Loucy (cell line): ENCODE measurements around the gene CYP4F2.
"Not testable (repeated sequence)": the region's sequence is repeated elsewhere in the genome, so short reads cannot be mapped to it uniquely, and the experiment has no call there.

Source experiments
- H2AFZ ChIP-seq: fragments of 200-600 bp; sonication (generic); 2 replicates; pipeline ENCODE4 v1.6.0; 2016; ENCODE audit warnings: antibody characterized with exemption, mild to moderate bottlenecking, low read length, moderate library complexity
- H3F3A ChIP-seq: fragments of 200-600 bp; 2 replicates; pipeline ENCODE4 v1.6.0; 2016; ENCODE audit warnings: antibody characterized with exemption, low read depth, mild to moderate bottlenecking
- H3K27me3 ChIP-seq: fragments of 200-600 bp; sonication (generic); 2 replicates; pipeline ENCODE4 v1.6.1; 2014; ENCODE audit warnings: low read length, mild to moderate bottlenecking; ENCODE audit not compliant: insufficient read depth, poor library complexity, severe bottlenecking
- H3K36me3 ChIP-seq: fragments of 200-600 bp; sonication (generic); 2 replicates; pipeline ENCODE4 v1.6.1; 2016; ENCODE audit warnings: low read length; ENCODE audit not compliant: insufficient read depth
- H3K4me1 ChIP-seq: fragments of 200-600 bp; sonication (generic); 2 replicates; pipeline ENCODE4 v1.5.1; 2014; ENCODE audit warnings: low read length, mild to moderate bottlenecking; ENCODE audit not compliant: insufficient read depth, poor library complexity, severe bottlenecking
- H3K4me2 ChIP-seq: fragments of 200-600 bp; sonication (generic); 2 replicates; pipeline ENCODE4 v1.6.0; 2014; ENCODE audit warnings: antibody characterized with exemption, low read length, low read depth, mild to moderate bottlenecking; ENCODE audit not compliant: poor library complexity, severe bottlenecking
- H3K4me3 ChIP-seq: fragments of 200-600 bp; sonication (generic); 2 replicates; pipeline ENCODE4 v1.5.1; 2014; ENCODE audit warnings: low read length, mild to moderate bottlenecking, mixed read lengths; ENCODE audit not compliant: poor library complexity, severe bottlenecking
- H3K79me2 ChIP-seq: fragments of 200-600 bp; sonication (generic); 2 replicates; pipeline ENCODE4 v1.6.1; 2014; ENCODE audit warnings: low read length; ENCODE audit not compliant: insufficient read depth
- H3K9ac ChIP-seq: fragments of 200-600 bp; sonication (generic); 2 replicates; pipeline ENCODE4 v1.6.0; 2014; ENCODE audit warnings: mild to moderate bottlenecking, low read depth, low read length, moderate library complexity; ENCODE audit not compliant: poor library complexity, severe bottlenecking
- H3K9me2 ChIP-seq: fragments of 200-600 bp; sonication (generic); replicated peaks from 2 replicates; pipeline ENCODE4 v1.6.1; 2016; ENCODE audit warnings: low read depth, low read length, mixed read lengths
- H3K9me3 ChIP-seq: fragments of 200-600 bp; sonication (generic); 2 replicates; pipeline ENCODE4 v1.6.1; 2014; ENCODE audit warnings: mild to moderate bottlenecking, antibody characterized with exemption, low read length, low read depth; ENCODE audit not compliant: insufficient read depth
- H4K20me1 ChIP-seq: fragments of 200-600 bp; sonication (generic); 2 replicates; pipeline ENCODE4 v1.6.0; 2014; ENCODE audit warnings: antibody characterized with exemption, low read length, mild to moderate bottlenecking; ENCODE audit not compliant: insufficient read depth, poor library complexity, severe bottlenecking
- CTCF ChIP-seq: fragments of 200-600 bp; sonication (generic); conservative IDR thresholded peaks from 2 replicates; pipeline ENCODE4 v1.5.1; 2014; ENCODE audit warnings: mild to moderate bottlenecking, antibody characterized with exemption, low read length
- EZH2phosphoT487 ChIP-seq: fragments of 200-600 bp; IDR thresholded peaks from 2 replicates; pipeline ENCODE4 v1.6.1; 2018; ENCODE audit warnings: antibody characterized with exemption, mild to moderate bottlenecking, moderate library complexity, borderline replicate concordance

Gene CYP4F2

DNA sequence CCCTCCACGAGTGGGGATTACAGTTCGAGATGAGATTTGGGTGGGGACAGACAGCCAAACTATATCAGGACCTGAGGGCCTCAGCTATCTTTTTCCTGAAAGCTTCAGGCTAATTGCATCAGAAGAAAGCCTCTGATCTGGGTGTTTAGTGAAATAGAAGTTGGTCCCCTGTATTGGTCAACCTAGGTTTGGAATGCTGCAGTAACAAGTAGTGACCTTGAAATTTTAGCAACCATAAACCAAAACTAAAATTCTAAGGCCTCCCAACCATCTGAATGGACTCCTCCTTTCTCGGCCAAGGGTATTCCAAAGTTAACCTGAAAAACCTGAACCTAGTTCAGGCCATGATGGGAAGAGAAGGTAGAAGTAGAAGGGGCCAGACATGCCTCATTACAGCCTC is 47.5 kb downstream of the CYP4F2 start:
- Histone ChIP-seq H3F3A (no peaks in the 10 kb centered on the region), H3K9me3 (peaks cover 11% of the 10 kb centered on the region; the same call in 1 of the 2 replicates), H3K4me1 (peaks cover 6% of the 10 kb centered on the region), H3K4me2 (no peak overlapping the region), H3K4me3 (no peak overlapping the region), H4K20me1 (no peaks in the 10 kb centered on the region), H3K27me3 (no peaks in the 10 kb centered on the region), H3K36me3 (no peaks in the 10 kb centered on the region), H3K79me2 (peaks cover 5% of the 10 kb centered on the region; the same call in 1 of the 2 replicates), H3K9ac (no peak overlapping the region), H3K9me2 (no peaks in the 10 kb centered on the region), H2AFZ (no peak overlapping the region)
- TF ChIP-seq CTCF, result no peak
- no peak for TF ChIP-seq EZH2phosphoT487

GRCh38 chr19:15846923-15847322 is 51.0 kb downstream of the CYP4F2 start:
- Histone ChIP-seq H3K9ac (no peak overlapping the region), H3K4me1 (peaks cover 39% of the 10 kb centered on the region), H3K4me3 (no peak overlapping the region), H3K27me3 (no peaks in the 10 kb centered on the region), H3K4me2 (no peak overlapping the region), H3K36me3 (no peaks in the 10 kb centered on the region), H3K79me2 (peaks cover 5% of the 10 kb centered on the region; the same call in 1 of the 2 replicates), H2AFZ (no peak overlapping the region), H3K9me3 (peaks cover 11% of the 10 kb centered on the region; the same call in 1 of the 2 replicates), H4K20me1 (no peaks in the 10 kb centered on the region), H3F3A (0 out of 2 replicates have a peak, but pooled peaks cover 12% of the 10 kb centered on the region), H3K9me2 (no peaks in the 10 kb centered on the region)
- no peak for TF ChIP-seq CTCF
- no peak for TF ChIP-seq EZH2phosphoT487

DNA sequence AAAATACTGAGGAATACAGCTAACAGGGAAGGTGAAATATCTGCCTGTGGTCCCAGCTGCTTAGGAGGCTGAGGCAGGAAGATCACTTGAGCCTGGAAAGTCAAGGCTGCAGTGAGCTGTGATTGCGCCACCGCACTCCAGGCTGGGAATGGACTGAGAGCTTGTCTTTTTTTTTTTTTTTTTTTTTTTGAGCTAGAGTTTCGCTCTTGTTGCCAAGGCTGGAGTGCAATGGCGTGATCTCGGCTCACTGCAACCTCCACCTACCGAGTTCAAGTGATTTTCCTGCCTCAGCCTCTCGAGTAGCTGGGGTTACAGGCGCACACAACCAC is 54.0 kb downstream of the CYP4F2 start:
- H3K79me2 ChIP-seq, H2AFZ ChIP-seq, H3K4me3 ChIP-seq, H3K36me3 ChIP-seq, H4K20me1 ChIP-seq, H3K9me3 ChIP-seq, H3K9me2 ChIP-seq, H3K27me3 ChIP-seq: not testable (repeated sequence)
- Histone ChIP-seq H3K9ac (peak overlapping the region; percentile 17), H3K4me1 (peaks cover 56% of the 10 kb centered on the region), H3F3A (0 out of 2 replicates have a peak, but pooled peaks cover 12% of the 10 kb centered on the region), H3K4me2 (peak overlapping the region; percentile 75)

GRCh38 chr19:15843203-15843893 is 54.5 kb downstream of the CYP4F2 start:
- peaks cover 7% of the 10 kb centered on the region; the same call in 1 of the 2 replicates for H3K79me2 ChIP-seq
- peaks cover 61% of the 10 kb centered on the region for H3K4me1 ChIP-seq
- H3F3A ChIP-seq, result 0 out of 2 replicates have a peak, but pooled peaks cover 12% of the 10 kb centered on the region
- no peaks in the 10 kb centered on the region for H3K36me3 ChIP-seq
- H3K9me3 ChIP-seq, result peaks cover 6% of the 10 kb centered on the region; the same call in 1 of the 2 replicates
- TF ChIP-seq CTCF (no peak), EZH2phosphoT487 (no peak)
- H3K27me3 ChIP-seq, result no peaks in the 10 kb centered on the region
- no peak overlapping the region for H3K4me3 ChIP-seq
- peak overlapping the region; percentile 17 for H3K9ac ChIP-seq
- no peaks in the 10 kb centered on the region for H3K9me2 ChIP-seq
- peak overlapping the region; percentile 75 for H3K4me2 ChIP-seq
- H4K20me1 ChIP-seq, result no peaks in the 10 kb centered on the region
- no peak overlapping the region for H2AFZ ChIP-seq
